ENCODE measurements around the gene ZCCHC7.

DNA sequence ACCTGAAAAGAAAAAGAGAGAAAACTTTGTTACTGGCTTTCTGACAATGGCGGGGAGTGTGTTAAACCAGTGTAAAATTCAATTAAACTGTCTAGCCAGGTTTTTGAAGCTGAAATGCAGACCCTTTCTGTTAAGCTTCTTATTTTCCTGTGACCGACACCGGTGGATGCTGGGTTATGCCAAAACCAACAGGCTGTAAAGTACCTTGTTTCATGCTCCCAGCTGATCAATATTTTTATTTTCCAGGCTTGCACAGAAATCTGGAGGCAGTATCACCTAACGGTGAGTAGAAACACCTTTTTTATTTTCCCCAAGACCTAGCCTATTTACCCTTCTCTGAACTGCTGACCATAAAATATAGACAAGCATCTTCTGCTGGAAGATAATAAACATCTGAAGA is 207.2 kb downstream of the ZCCHC7 start:
- TF ChIP-seq, protein P1, sequence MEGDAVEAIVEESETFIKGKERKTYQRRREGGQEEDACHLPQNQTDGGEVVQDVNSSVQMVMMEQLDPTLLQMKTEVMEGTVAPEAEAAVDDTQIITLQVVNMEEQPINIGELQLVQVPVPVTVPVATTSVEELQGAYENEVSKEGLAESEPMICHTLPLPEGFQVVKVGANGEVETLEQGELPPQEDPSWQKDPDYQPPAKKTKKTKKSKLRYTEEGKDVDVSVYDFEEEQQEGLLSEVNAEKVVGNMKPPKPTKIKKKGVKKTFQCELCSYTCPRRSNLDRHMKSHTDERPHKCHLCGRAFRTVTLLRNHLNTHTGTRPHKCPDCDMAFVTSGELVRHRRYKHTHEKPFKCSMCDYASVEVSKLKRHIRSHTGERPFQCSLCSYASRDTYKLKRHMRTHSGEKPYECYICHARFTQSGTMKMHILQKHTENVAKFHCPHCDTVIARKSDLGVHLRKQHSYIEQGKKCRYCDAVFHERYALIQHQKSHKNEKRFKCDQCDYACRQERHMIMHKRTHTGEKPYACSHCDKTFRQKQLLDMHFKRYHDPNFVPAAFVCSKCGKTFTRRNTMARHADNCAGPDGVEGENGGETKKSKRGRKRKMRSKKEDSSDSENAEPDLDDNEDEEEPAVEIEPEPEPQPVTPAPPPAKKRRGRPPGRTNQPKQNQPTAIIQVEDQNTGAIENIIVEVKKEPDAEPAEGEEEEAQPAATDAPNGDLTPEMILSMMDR (IDR thresholded peaks at IDR 0.05 in 4 of 5, conservative IDR thresholded peaks at IDR 0.05 in 1 of 5), result no peak
- no peak for TF ChIP-seq POLR2A (IDR thresholded peaks at IDR 0.05)

Data from gastrocnemius medialis (tissue), 4 donors.